SK-N-SH treated with all-trans-retinoic acid at 6 μM for 48 hours (cell line): ENCODE data around the gene CFAP299.

ENCODE experiments used
- BACH2 ChIP-seq: fragments of 250-450 bp; sonication (Bioruptor Pico); IDR thresholded peaks from 2 replicates; pipeline ENCODE4 v1.9.0; 2021; ENCODE audit warnings: mild to moderate bottlenecking, borderline replicate concordance
- CREB5 ChIP-seq: fragments of 250-450 bp; sonication (Bioruptor Pico); IDR thresholded peaks from 2 replicates; pipeline ENCODE4 v1.5.1; 2020; ENCODE audit warnings: low read depth, mild to moderate bottlenecking, moderate library complexity
- CSRNP3 ChIP-seq: fragments of 250-450 bp; sonication (Bioruptor Pico); IDR thresholded peaks from 2 replicates; pipeline ENCODE4 v1.5.1; 2021; ENCODE audit warnings: mild to moderate bottlenecking, moderate library complexity
- ISL1 ChIP-seq: fragments of 250-450 bp; sonication (Bioruptor Pico); IDR thresholded peaks from 2 replicates; pipeline ENCODE4 v2.1.2; 2022; ENCODE audit warnings: mild to moderate bottlenecking, moderate library complexity
- PATZ1 ChIP-seq: fragments of 250-450 bp; sonication (Bioruptor Pico); IDR thresholded peaks from 2 replicates; pipeline ENCODE4 v1.8.0; 2020; ENCODE audit warnings: mild to moderate bottlenecking, moderate library complexity, borderline replicate concordance
- POU6F1 ChIP-seq: fragments of 250-450 bp; sonication (Bioruptor Pico); IDR thresholded peaks from 2 replicates; pipeline ENCODE4 v1.8.0; 2021; ENCODE audit warnings: low read depth, mild to moderate bottlenecking, moderate library complexity, borderline replicate concordance
- RARB ChIP-seq: fragments of 250-450 bp; sonication (Bioruptor Pico); IDR thresholded peaks from 2 replicates; pipeline ENCODE4 v1.8.0; 2021; ENCODE audit warnings: mild to moderate bottlenecking, moderate library complexity
- TOX ChIP-seq: fragments of 250-450 bp; sonication (Bioruptor Pico); IDR thresholded peaks from 2 replicates; pipeline ENCODE4 v1.8.0; 2021; ENCODE audit warnings: mild to moderate bottlenecking, moderate library complexity, borderline replicate concordance
- ZC3H10 ChIP-seq: fragments of 250-450 bp; sonication (Bioruptor Pico); IDR thresholded peaks from 2 replicates; pipeline ENCODE4 v1.5.1; 2021; ENCODE audit warnings: mild to moderate bottlenecking, moderate library complexity
- ZFP3 ChIP-seq: fragments of 250-450 bp; sonication (Bioruptor Pico); IDR thresholded peaks from 2 replicates; pipeline ENCODE4 v1.5.0; 2020; ENCODE audit warnings: mild to moderate bottlenecking, moderate library complexity
- ZNF8 ChIP-seq: fragments of 450-650 bp; formaldehyde crosslinking; IDR thresholded peaks from 2 replicates; pipeline ENCODE4 v1.5.0; 2020; ENCODE audit warnings: mild to moderate bottlenecking, moderate library complexity

GRCh38 chr4:80980239-80980638, 644.7 kb downstream of the CFAP299 start:
- no peak for TF ChIP-seq CSRNP3 (CRISPR knock-in tag)
- TF ChIP-seq TOX, result no peak
- TF ChIP-seq RARB (CRISPR knock-in tag), result no peak
- no peak for TF ChIP-seq PATZ1 (CRISPR knock-in tag)
- no peak for TF ChIP-seq ISL1 (CRISPR knock-in tag)
- TF ChIP-seq BACH2 (CRISPR knock-in tag), result no peak
- TF ChIP-seq ZC3H10 (CRISPR knock-in tag), result no peak
- no peak for TF ChIP-seq ZNF8 (CRISPR knock-in tag)
- no peak for TF ChIP-seq ZFP3 (CRISPR knock-in tag)
- no peak for TF ChIP-seq POU6F1 (CRISPR knock-in tag)
- no peak for TF ChIP-seq CREB5
